ENCODE data around the gene RBM8A.
"Not testable (repeated sequence)": the region's sequence is repeated elsewhere in the genome, so short reads cannot be mapped to it uniquely, and the experiment has no call there.

RBM8A gene

DNA sequence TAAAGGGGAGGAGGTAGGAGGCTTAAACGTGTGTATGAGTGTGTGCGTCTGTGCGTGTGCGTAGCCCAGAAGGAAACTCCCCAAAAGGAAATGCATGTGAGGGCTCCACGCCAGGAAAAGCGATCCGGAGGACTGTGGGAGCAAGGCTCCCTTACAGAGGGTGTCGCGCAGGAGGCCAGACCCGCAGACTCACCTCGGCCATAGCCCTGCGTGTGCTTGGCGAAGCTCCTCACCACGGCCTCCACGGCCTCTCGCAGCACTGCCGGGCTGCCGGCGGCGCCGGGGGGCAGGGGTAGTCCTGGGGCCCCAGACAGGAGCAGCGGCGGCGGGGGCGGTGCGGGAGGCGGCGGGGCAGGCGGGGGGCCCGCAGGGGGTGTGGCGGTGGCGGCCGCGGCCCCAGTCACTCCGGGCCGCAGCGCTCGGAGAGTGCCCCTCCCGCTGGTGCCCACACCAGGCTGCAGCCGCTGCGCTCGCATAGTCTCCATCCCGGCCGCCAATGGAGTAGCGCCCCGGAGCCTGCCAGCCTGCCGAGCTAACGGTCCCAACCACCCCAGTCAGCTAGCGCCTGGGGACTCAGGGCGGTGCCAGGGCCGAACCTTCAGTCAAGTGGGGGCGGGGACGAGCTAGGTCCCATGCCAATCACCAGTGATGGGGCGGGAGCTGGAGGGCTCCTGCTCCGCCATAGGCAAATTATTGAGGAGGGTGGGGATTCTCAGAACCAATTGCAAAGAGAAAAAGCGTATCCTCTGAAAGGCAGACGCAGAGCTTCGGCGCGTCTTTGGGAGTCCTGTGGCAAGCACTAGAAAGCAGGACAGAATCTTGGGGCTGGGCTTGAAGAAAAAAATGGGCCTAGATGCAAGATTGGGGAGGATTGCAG, 30.4 kb upstream of the RBM8A start, which contains the start of gene LIX1L:
LIX1L (minus strand) TSS at position 575 of the 877 bp plus-strand sequence; CDS start at position 485, 90 bp downstream.
- DNase-seq, result peak; percentile 97
- in situ Hi-C loops (cut with MboI; ENCODE audit: low pct_unique_long_range_greater_than_20kb, low sequenced_read_pairs), result no loop called here

DNA sequence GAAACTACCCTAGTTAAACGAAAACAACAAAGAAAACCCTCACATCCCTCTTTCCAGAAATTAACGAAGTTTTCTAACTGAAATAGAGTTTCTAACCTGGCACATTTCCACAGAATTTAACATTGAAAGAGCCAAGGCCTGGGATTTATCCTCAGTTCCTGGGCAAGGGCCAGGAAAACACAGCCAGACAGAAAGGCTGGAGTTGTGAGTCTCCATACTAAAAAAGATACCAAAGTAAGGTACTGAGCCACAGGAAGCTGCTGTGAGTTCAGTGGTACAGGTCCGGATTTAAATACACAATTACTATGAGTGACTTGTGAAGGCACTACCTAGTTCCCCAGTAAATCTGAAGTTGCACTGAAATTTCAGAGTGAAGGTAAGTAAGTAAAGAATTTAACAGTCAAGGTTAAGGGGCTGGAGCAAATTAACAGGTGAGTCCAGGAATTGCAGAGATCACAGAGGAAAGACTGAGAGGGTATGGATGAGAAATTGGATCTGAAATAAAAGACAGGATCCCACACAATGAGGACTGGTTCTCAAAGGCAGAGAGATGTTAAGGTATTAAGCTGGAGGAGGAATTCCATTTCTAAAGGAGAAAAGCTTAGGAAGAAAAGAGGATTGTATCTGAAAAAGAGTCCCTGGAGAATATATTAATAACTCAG, 29.6 kb upstream of the RBM8A start:
- in situ Hi-C loops (cut with MboI; ENCODE audit: low pct_unique_long_range_greater_than_20kb, low sequenced_read_pairs), result no loop called here
- no peak for DNase-seq

DNA sequence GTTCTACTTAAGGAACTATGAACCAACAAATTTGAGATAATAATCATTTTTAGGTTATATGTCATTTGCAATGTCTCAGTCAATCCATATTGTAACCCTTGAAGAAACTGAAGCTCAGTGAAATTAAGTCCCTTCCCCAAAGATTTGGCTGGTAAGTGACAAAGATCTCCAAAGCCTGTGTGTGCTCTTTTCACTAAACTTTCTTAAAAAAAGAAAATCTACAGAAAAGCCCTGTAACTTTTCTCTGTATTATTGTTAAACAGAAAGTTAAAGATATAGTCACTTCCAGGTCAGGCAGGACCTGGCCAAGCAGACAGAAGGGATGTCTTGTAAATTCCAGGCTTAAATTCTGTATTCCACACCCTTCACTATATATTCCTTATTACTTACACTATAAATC, 29.1 kb upstream of the RBM8A start:
- in situ Hi-C loops (cut with MboI; ENCODE audit: low pct_unique_long_range_greater_than_20kb, low sequenced_read_pairs), result no loop called here
- no peak for DNase-seq

DNA sequence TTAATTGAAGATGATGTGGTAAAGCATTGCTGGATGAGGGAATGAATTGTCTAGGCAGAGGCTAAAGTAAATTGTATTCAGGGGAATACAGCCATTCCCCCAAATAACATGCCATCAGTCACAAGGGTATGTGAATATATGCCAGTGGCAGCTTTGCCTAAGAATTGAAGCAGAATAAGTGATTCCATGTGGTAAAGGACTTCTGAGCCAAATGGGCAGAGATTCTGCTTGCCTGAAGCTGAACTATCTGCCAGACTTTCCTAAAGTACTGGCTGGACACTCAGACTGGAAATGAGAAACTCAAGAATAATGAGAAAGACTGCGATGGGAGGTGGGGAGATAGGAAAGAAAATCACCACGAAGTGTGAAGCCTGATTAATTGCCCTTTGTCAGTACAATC, 28.2 kb upstream of the RBM8A start:
- DNase-seq, result no peak
- in situ Hi-C loops (cut with MboI; ENCODE audit: low pct_unique_long_range_greater_than_20kb, low sequenced_read_pairs), result no loop called here

DNA sequence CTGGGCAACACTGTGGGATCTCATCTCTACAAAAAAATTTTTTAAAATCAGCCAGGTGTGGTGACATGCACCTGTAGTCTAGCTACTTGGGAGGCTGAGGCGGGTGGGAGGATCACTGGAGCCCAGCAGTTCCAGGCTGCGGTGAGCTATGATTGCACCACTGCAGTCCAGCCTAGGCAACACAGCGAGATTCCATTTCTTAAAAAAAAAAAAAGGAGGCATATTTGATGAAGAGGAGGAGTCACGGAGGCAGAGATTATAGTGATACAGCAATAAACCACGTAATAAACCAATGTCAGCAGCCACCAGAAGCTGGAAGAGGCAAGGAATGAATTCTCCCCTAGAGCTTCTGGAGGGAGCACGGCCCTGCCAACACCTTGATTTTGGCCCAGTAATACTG, 26.6 kb upstream of the RBM8A start:
- in situ Hi-C loops (cut with MboI; ENCODE audit: low pct_unique_long_range_greater_than_20kb, low sequenced_read_pairs), result no loop called here
- no peak for DNase-seq

DNA sequence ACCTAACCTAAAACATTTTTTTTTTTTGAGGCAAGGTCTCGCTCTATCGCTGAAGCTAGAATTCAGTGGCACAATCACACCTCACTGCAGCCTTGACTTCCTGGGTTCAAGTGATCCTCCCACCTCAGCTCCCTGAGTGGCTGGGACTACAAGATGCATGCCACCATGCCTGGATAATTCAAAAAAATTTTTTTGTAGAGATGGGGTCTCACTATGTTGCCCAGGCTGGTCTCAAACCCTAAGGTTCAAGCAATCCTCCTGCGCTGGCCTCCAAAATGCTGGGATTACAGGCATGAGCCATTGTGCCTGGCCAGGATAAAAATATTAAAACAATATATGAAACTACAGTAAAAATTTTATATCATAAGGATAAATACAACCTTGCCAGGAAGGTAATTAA, 25.6 kb upstream of the RBM8A start:
- in situ Hi-C loops (cut with MboI; ENCODE audit: low pct_unique_long_range_greater_than_20kb, low sequenced_read_pairs), result no loop called here
- DNase-seq, result no peak

DNA sequence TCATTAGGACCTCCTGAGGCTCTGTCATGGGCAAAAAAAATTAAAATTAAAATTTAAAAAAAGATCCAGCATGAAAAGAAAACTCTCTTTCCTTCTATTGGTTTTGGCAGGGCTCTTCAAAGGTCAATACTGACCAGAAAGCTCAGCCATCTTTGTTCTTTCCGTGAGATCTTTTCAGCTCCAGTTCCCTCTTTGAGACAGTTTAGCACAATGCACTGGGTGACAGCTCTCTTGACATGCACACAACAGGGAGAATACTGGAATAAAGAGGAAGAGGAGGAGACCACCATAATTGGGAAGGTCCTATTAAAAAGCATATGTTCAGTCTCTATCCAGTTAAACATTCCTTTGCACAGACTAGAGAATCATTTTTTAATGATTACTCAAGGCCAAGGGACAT, 24.2 kb upstream of the RBM8A start:
- DNase-seq, result no peak
- in situ Hi-C loops (cut with MboI; ENCODE audit: low pct_unique_long_range_greater_than_20kb, low sequenced_read_pairs), result no loop called here

DNA sequence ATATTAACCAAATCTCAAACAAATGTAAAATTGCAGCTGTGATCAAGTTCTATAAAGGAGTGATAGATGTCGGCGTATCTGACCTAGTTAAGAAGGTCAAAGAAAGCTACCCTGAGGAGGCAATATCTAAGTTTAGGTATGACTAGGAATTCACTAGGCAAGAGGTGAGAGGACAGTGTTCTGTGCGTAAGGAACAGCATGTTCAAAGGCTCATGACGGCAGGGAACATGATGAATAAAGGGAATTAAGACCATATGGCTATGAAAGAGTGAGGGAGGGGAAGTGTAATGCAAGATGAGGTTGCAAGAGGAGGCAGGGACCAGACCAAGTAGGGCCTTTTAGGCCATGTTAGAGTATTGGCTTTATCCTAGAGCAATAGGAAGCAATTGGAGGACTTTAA, 21.9 kb upstream of the RBM8A start:
- DNase-seq, result no peak
- in situ Hi-C loops (cut with MboI; ENCODE audit: low pct_unique_long_range_greater_than_20kb, low sequenced_read_pairs), result no loop called here

DNA sequence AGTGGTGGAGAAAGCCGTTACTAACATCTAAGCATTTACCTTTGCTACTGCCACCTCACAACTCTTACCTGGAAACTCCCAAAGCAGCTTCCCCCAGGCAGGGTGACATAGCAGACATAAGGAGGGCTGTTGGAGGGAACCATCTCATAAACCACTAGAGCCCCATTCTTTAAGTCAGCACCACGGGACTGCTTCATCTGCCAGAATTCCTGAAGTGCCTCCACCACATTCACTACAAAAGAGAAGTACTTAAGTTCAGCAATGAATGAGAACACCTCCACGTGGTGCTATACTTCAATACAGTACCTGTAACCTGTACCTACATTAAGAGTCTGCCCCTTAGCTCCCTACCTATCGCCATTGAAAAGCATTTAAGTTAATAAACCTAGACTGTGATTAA, 20.3 kb upstream of the RBM8A start:
- in situ Hi-C loops (cut with MboI; ENCODE audit: low pct_unique_long_range_greater_than_20kb, low sequenced_read_pairs), result no loop called here
- DNase-seq, result no peak

DNA sequence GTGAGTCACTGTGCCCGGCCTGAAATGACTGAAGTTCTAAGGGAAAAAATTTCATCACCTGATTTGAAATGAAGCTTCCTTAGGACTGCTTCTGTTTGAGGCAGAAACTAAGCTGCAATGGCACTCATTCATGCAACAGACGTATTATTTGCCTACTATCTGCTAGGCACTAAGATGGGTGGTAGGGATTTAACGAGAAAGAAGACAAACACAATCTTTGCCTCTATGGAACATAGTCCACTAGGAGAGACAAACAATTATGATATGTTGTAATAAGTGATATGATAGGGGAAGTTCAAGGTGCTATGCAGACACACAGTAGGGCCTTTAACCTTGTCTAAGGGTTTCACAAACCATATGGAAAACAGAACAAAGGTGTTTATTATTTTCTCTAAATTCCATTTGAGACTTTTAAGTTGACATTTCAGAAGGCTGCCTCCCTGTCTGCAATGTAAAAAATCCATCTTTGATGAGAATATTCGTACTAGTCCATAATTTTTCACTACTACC, 19.2 kb upstream of the RBM8A start:
- in situ Hi-C loops (cut with MboI; ENCODE audit: low pct_unique_long_range_greater_than_20kb, low sequenced_read_pairs), result no loop called here
- DNase-seq, result no peak

DNA sequence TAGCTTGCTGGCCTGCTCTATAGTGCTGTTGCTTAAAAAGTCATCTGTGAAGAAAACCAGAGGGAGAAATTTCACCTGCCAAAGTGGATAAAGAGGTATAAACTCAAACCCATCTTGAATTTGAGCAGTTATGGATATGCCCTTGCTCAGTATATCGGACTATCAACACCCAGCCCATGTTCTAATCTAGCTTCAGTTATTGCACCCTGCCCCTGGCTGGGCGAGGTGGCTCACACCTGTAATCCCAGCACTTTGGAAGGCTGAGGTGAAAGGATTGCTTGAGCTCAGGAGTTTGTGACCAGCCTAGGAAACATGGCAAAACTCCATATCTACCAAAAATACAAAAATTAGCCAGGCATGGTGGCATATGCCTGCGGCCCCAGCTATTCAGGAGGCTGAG, 17.2 kb upstream of the RBM8A start:
- DNase-seq, result no peak
- in situ Hi-C loops (cut with MboI; ENCODE audit: low pct_unique_long_range_greater_than_20kb, low sequenced_read_pairs), result no loop called here

DNA sequence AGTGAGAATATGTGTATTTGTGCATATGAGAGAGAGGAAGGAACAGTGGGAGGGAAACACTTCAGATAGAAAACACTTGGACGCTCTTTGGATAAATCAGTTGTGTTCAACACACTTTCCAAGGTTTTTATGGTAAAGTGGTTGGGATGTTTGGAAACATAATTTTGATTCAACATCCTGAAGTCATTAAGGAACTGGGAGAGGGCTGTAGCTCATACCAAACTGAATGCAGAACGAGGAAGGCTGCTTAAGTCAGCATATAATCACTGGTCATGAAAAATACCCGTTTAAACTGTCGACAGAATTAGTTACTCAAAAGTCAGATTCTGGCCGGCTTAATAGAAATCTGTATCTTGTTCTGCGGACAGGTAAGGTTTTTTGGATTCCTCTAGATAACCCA, 15.6 kb upstream of the RBM8A start:
- in situ Hi-C loops (cut with MboI; ENCODE audit: low pct_unique_long_range_greater_than_20kb, low sequenced_read_pairs), result no loop called here

DNA sequence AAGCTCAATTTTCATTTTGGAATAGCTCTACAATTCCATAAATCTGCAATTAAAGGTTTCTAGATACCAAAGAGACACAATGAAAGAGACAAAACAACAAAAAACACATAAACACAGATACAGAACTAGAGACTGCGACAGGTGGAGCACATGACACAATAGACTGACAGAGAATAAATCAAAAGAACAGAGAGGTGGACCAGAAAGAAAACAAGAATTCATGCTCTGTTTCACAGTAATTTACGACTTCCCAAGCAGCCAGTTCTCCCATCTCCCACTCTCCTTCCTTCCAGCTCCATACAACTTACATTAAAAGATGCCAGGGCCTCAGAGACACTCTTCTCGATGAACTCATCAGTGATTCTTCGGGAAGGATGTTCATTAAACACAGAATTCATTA, 15.1 kb upstream of the RBM8A start:
- in situ Hi-C loops (cut with MboI; ENCODE audit: low pct_unique_long_range_greater_than_20kb, low sequenced_read_pairs), result no loop called here
- DNase-seq, result no peak

More for the DNA sequence above, 15.6 kb upstream of the RBM8A start:
- DNase-seq, result no peak

DNA sequence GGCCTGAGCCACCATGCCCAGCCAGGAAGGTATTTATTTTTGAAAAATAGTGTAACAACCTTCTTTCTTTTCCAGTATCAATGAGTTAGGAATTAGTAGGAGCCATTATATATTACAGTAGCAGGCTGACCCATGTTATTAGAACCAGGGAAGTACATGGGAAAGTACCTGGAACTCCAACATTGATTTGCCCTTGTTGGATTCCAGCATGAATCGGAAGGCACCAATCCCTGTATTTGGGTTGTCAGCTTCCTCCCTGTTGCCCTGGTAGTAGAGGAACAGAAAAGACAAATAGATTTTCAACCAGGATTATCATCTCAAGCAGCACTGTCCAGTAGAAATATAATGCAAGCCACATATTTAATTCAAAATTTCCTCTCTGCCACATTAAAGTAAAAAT, 10.2 kb upstream of the RBM8A start:
- DNase-seq, result no peak
- in situ Hi-C loops (cut with MboI; ENCODE audit: low pct_unique_long_range_greater_than_20kb, low sequenced_read_pairs), result no loop called here

DNA sequence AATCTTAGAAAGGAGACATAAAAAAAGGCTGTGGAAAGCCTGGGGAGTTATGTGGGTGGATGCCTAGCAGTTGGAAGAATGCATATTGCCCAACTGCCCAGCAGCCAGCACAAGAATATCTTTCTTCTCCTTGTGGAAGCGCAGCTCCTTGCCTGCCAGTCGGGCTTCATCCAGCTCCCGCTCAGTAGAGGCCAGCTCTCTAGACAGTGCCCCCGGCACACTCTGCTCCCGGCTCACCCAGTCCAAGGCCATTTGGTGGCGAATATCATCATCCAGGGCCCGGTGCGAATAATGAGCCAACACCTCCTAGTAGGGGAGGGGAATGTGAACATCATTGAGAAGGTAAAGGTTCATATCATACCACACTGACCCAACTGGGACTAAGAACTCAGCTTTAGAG, 9.0 kb upstream of the RBM8A start:
- in situ Hi-C loops (cut with MboI; ENCODE audit: low pct_unique_long_range_greater_than_20kb, low sequenced_read_pairs), result no loop called here
- no peak for DNase-seq

DNA sequence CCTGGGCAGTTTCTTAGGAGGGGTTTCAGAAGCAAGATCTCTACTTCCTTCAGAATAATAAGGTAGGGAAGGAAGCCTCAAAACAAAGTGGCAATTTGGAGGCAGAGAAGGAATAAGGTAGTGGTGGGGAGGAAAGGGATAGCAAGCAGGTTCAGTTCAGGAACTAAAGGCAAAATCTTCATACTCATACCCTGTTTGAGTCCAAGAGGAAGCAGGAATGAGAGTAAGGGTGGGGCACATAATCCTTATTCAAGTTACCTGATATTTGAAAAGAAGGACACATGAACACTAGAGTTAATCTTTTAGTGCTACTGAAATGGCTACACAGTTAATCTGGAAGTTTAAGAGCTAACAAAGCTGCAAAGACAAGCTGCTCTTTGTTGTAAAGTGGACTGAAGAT, 8.4 kb upstream of the RBM8A start:
- no peak for DNase-seq
- in situ Hi-C loops (cut with MboI; ENCODE audit: low pct_unique_long_range_greater_than_20kb, low sequenced_read_pairs), result no loop called here

DNA sequence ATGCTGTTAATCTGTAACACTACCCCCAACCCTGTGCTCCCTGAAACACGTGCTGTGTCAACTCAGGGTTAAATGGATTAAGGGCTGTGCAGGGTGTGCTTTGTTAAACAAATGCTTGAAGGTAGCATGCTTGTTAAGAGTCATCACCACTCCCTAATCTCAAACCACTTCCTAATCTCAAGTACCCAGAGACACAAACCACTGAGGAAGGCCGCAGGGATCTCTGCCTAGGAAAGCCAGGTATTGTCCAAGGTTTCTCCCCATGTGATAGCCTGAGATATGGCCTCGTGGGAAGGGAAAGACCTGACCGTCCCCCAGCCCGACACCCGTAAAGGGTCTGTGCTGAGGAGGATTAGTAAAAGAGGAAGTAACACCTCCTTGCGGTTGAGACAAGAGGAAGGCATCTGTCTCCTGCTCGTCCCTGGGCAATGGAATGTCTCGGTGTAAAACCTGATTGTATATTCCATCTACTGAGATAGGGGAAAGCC, 5.3 kb upstream of the RBM8A start:
- in situ Hi-C loops (cut with MboI; ENCODE audit: low pct_unique_long_range_greater_than_20kb, low sequenced_read_pairs), result not testable (repeated sequence)
- peak; percentile 83 for DNase-seq

DNA sequence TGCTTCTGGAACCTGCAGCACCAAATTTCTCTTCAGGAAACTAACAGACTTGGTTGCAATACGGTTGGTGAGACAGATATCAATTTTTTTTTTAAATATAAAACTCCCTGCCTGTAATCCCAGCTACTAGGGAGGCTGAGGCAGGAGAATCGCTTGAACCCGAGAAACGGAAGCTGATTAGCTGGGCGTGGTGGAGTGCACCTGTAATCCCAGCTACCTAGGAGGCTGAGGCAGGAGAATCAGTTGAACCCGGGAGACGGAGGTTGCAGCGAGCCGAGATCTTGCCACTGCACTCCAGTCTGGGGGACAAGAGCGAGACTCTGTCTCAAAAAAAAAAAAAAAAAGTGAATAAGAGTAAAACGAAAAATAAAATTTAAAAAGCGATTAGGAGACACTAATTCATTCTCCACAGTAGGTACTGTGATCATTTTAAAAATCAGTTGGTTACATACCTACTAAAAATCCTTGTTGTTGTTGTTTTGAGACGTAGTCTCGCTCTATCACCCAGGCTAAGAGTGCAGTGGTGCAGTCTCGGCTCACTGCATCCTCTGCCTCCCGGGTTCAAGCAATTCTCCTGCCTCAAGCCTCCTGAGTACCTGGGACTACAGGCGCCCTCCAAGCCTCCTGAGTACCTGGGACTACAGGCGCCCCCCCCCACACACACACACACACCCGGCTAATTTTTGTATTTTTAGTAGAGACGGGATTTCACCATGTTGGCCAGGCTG, 796 bp upstream of the RBM8A start:
- in situ Hi-C loops (cut with MboI; ENCODE audit: low pct_unique_long_range_greater_than_20kb, low sequenced_read_pairs), result no loop called here
- no peak for DNase-seq

DNA sequence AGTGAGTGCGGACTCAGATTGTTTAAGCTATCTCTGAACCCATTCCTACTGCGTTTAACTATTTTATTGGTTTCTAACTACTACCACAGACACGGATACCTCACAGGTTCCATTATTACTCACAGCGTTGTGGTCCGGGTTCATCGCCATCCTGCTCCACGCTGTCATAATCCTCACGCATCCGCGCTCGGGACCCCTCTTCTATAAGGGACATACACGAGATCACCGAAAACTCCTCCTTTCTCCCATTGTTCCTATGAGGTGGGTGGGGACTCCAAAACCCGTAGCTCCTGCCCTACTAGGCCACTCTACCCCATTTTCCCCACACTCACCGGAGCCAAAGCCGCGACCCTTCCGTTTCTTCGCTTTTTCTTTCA, 610 bp downstream of the RBM8A start:
- in situ Hi-C loops (cut with MboI; ENCODE audit: low pct_unique_long_range_greater_than_20kb, low sequenced_read_pairs), result no loop called here
- no peak for DNase-seq

DNA sequence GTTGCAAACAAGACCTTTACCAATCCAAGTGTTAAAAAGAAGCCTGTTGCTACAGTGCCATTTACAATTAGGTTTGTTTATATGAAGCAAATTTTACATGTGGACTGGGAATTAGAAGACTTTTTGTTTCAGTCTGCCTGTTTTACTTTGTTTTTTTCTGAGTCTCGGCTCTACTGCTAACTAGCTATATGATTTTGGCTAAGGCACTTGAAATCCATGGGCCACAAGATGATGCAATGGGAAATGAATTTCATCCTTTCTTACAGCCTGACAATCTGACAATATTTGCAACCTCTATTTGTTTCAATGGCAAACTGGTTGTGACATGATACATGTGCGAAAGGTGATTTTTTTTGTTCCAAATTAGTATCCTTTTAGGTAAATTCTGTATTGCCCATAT, 5.0 kb downstream of the RBM8A start:
- in situ Hi-C loops (cut with MboI; ENCODE audit: low pct_unique_long_range_greater_than_20kb, low sequenced_read_pairs), result no loop called here
- no peak for DNase-seq
